K562 (cell line): ENCODE results near the gene STX1A. TPM values are rescaled to one million over a fixed set of nuclear protein-coding genes. Genes with fewer than 3 reads are reported as not detected.

Experiments used
- AFF1 ChIP-seq, 2 experiments: fragments of 450-650 bp; IDR thresholded peaks; 2 replicates each; pipeline ENCODE4 v1.6.1; 2018; ENCODE audit warnings: mild to moderate bottlenecking in 2 of 2, low read depth in 1 of 2; ENCODE audit not compliant: partially characterized antibody in 2 of 2
- DIDO1 ChIP-seq: fragments of 450-650 bp; IDR thresholded peaks from 2 replicates; pipeline ENCODE4 v1.6.1; 2016; ENCODE audit warnings: low read depth, missing biosample characterization, missing genetic modification characterization
- GATAD2A ChIP-seq: fragments of 450-650 bp; IDR thresholded peaks from 2 replicates; pipeline ENCODE4 v1.6.1; 2017
- MTA1 ChIP-seq: fragments of 450-650 bp; IDR thresholded peaks from 2 replicates; pipeline ENCODE4 v1.6.1; 2017; ENCODE audit warnings: borderline replicate concordance
- PRDM10 ChIP-seq: fragments of 450-650 bp; IDR thresholded peaks from 2 replicates; pipeline ENCODE4 v1.6.1; 2018; ENCODE audit not compliant: partially characterized antibody
- PURB ChIP-seq: sonication (generic); formaldehyde crosslinking; IDR thresholded peaks from 2 replicates; pipeline ENCODE4 v1.9.0; 2021; ENCODE audit warnings: low read depth, mild to moderate bottlenecking, missing genetic modification reagents
- TAF15 ChIP-seq: fragments of 200-400 bp; formaldehyde crosslinking; IDR thresholded peaks from 2 replicates; pipeline ENCODE4 v1.6.1; 2017; ENCODE audit warnings: mild to moderate bottlenecking, low read depth, low read length, moderate library complexity
- THRB ChIP-seq: fragments of 450-650 bp; formaldehyde crosslinking; conservative IDR thresholded peaks from 2 replicates; pipeline ENCODE4 v1.4.0; 2022; ENCODE audit warnings: mild to moderate bottlenecking, missing genetic modification characterization
- VEZF1 ChIP-seq: fragments of 200-800 bp; sonication (Bioruptor generic); IDR thresholded peaks from 2 replicates; pipeline ENCODE4 v1.6.1; 2017; ENCODE audit warnings: missing genetic modification characterization, missing compliant biosample characterization
- ZNF24 ChIP-seq: fragments of 450-650 bp; IDR thresholded peaks from 2 replicates; pipeline ENCODE4 v1.6.1; 2016
- ZNF274 ChIP-seq: IDR thresholded peaks from 2 replicates; pipeline ENCODE4 v1.6.1; 2011; ENCODE audit warnings: low read depth, mild to moderate bottlenecking, low read length, moderate library complexity, borderline replicate concordance
- ZNF280B ChIP-seq: fragments of 250-450 bp; sonication (Bioruptor Pico); IDR thresholded peaks from 2 replicates; pipeline ENCODE4 v1.5.1; 2021; ENCODE audit warnings: mild to moderate bottlenecking
- ZNF408 ChIP-seq: fragments of 250-450 bp; sonication (Bioruptor Pico); IDR thresholded peaks from 2 replicates; pipeline ENCODE4 v1.4.0; 2020; ENCODE audit warnings: low read depth, mild to moderate bottlenecking, moderate library complexity
- ZNF431 ChIP-seq: sonication (generic); formaldehyde crosslinking; IDR thresholded peaks from 2 replicates; pipeline ENCODE4 v1.8.0; 2022; ENCODE audit warnings: mild to moderate bottlenecking, missing genetic modification reagents
- polyA plus RNA-seq, 8 experiments: library from polyadenylated mRNA; depleted of rRNA in 4 of 8; stranded (reverse) in 5 of 8; unstranded in 3 of 8; fragments of >200 nt; fragmentation: Nextera tagmentation in 2 of 8; fragmentation: Illumina TruSeq in 1 of 8; extraction: Ambion mirVana in 2 of 8; extraction: Trizol in 1 of 8; gene quantifications; 2 replicates each; pipeline versions ENCODE4 v1.2.1 to v1.2.3, GENCODE V29; 2011 to 2014; ENCODE audit warnings: inconsistent platforms in 1 of 8, missing spikeins in 1 of 8
- total RNA-seq, 7 experiments: library from RNA; depleted of rRNA in 6 of 7; stranded (reverse); fragments of >200 nt in 6 of 7; fragmentation: Illumina TruSeq in 2 of 7; extraction: Trizol in 2 of 7; gene quantifications; 2 replicates each; pipeline versions ENCODE4 v1.2.1 to v1.2.3, GENCODE V29; 2011 to 2021; ENCODE audit warnings: low replicate concordance in 1 of 7

Gene STX1A
- total and polyA plus RNA-seq, 9 of the 15 experiments (the other 6 are each of a cell fraction or from before 2014, with no cell fraction given): 0.04 to 15.1 (median 6.3) TPM

- TF ChIP-seq AFF1 (IDR thresholded peaks at IDR 0.05; ENCODE audit: low read depth in 1 of 2, partially characterized antibody in 2 of 2) (no peak), PRDM10 (no peak), MTA1 (peak; percentile 88), GATAD2A (no peak), DIDO1 (tag) (no peak), THRB (CRISPR knock-in tag) (0 out of 2 replicates have a peak, but pooled peaks have one; percentile 32), ZNF274 (no peak), ZNF280B (CRISPR knock-in tag) (no peak), PURB (no peak), TAF15 (no peak), ZNF24 (no peak), VEZF1 (CRISPR knock-in tag) (no peak), ZNF408 (CRISPR knock-in tag) (no peak), ZNF431 (CRISPR knock-in tag) (no peak)
Observed at GRCh38 chr7:73762659-73762999, 43.2 kb upstream of the STX1A start (continued).
